Spinal cord (tissue), 10 donors: ENCODE measurements around the gene RTBDN. TPM values are rescaled to one million over a fixed set of nuclear protein-coding genes. Genes with fewer than 3 reads are reported as not detected.

ENCODE experiments used
- DNase-seq, 6 donors: peaks; one replicate each; pipeline versions ENCODE4 v3.0.0 to v3.0.0-alpha.2; 2013 to 2015; ENCODE audit warnings: low spot score in 6 of 6, low read depth in 4 of 6
- H3K27ac ChIP-seq: one replicate; pipeline ENCODE4 v1.5.1; 2013; ENCODE audit warnings: low read depth, low read length, control low read depth
- H3K27me3 ChIP-seq: one replicate; pipeline ENCODE4 v1.6.1; 2013; ENCODE audit warnings: low read length; ENCODE audit not compliant: control insufficient read depth, insufficient read depth
- H3K36me3 ChIP-seq: one replicate; pipeline ENCODE4 v1.6.1; 2013; ENCODE audit warnings: low read length; ENCODE audit not compliant: control insufficient read depth, insufficient read depth
- H3K4me1 ChIP-seq: one replicate; pipeline ENCODE4 v1.6.1; 2013; ENCODE audit warnings: low read length; ENCODE audit not compliant: control insufficient read depth, insufficient read depth
- H3K4me3 ChIP-seq: one replicate; pipeline ENCODE4 v1.5.1; 2013; ENCODE audit warnings: low read depth, low read length, control low read depth
- H3K9me3 ChIP-seq: one replicate; pipeline ENCODE4 v1.6.1; 2013; ENCODE audit warnings: low read length; ENCODE audit not compliant: control insufficient read depth, insufficient read depth
- WGBS: methylation state at CpG from one replicate; pipeline ENCODE4 v1.1.5; 2013; ENCODE audit warnings: missing lambda C conversion rate; ENCODE audit not compliant: insufficient coverage; 5-methylcytosine and 5-hydroxymethylcytosine counted together
- long read RNA-seq, 4 donors: transcript quantifications; one replicate each; lab custom pipeline, GENCODE V29; 2026
- polyA plus RNA-seq, 2 donors: library from polyadenylated mRNA; unstranded; fragments of 120-200 nt; gene quantifications; one replicate each; pipeline ENCODE4 v1.2.1, GENCODE V29; 2013; ENCODE audit not compliant: insufficient read length in 2 of 2
- total RNA-seq, 2 donors: library from RNA; depleted of rRNA in 1 of 2; stranded (reverse); fragments of 120-200 nt in 1 of 2; fragments of >200 nt in 1 of 2; gene quantifications; one replicate each; pipeline versions ENCODE4 v1.2.3 to v1.2.4, GENCODE V29; 2013 to 2014
- donor health status: healthy.

RTBDN gene
- 1 to 10 TPM; 1.1 to 1.8 TPM for total RNA-seq
- polyA plus RNA-seq, result 1 to 10 TPM; 5.8 to 6.8 TPM
- long read RNA-seq, donor 1, result 0 reads
- long read RNA-seq, donor 2, result 0 reads
- long read RNA-seq, donor 3, result 0 reads
- long read RNA-seq, donor 4, result 0 reads

- peak in 2 of 6 donors; percentile 45 to 63 for DNase-seq
- WGBS, result 5% methylated on average over 20 of the region's 20 CpGs
Observed at GRCh38 chr19:12834566-12834943, at the start of gene RTBDN. RTBDN (minus strand) TSS chr19:12834579; CDS start chr19:12829979, 4,600 bp downstream.

DNA sequence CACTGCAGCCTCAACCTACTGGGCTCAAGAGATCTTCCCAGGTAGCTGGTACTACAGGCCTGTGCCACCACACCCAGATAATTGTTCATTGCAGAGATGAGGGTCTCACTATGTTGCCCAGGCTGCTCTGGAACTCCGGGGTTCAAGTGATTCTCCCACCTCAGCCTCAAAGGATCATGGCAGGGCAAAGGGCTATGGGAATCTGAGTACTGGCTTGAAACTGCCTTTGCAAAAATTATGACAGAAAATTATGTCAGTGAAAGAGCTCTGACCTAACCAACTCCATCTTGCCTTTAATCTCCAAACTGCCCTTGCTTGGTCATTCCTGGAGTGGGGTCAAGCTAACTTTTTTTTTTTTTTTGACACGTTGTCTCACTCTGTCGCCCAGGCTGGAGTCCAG, 48.2 kb upstream of the RTBDN start:
- Histone ChIP-seq H3K4me1 (peaks cover 40% of the 10 kb centered on the region), H3K27ac (no peak overlapping the region), H3K9me3 (no peaks in the 10 kb centered on the region), H3K4me3 (no peak overlapping the region), H3K36me3 (peaks cover 8% of the 10 kb centered on the region), H3K27me3 (peaks cover 41% of the 10 kb centered on the region)
- no CpG with 5 or more reads among the region's 3 CpGs for WGBS
- DNase-seq, result no peak

More at GRCh38 chr19:12834566-12834943, at the start of gene RTBDN:
- peaks cover 72% of the 10 kb centered on the region for H3K27me3 ChIP-seq
- no peaks in the 10 kb centered on the region for H3K9me3 ChIP-seq
- no peak within 1 kb of the TSS for H3K27ac ChIP-seq
- peak within 1 kb of the TSS; percentile 32 for H3K4me3 ChIP-seq
- H3K36me3 ChIP-seq, result no peaks in the 10 kb centered on the region
- H3K4me1 ChIP-seq, result peaks cover 49% of the 10 kb centered on the region

- H3K4me1 ChIP-seq, result peaks cover 40% of the 10 kb centered on the region
- peaks cover 33% of the 10 kb centered on the region for H3K27me3 ChIP-seq
- H3K36me3 ChIP-seq, result peaks cover 9% of the 10 kb centered on the region
- peak in 5 of 6 donors; percentile 61 to 95 (median 73) for DNase-seq
- H3K27ac ChIP-seq, result peak within 1 kb of the TSS; percentile 96
- 0% methylated on average over 36 of the region's 38 CpGs for WGBS
- peak within 1 kb of the TSS; percentile 90 for H3K4me3 ChIP-seq
- no peaks in the 10 kb centered on the region for H3K9me3 ChIP-seq
Observed at GRCh38 chr19:12881172-12881808, 46.9 kb upstream of the RTBDN start, which contains the start of gene DNASE2. DNASE2 (minus strand) TSS chr19:12881449; CDS start chr19:12881375, 74 bp downstream.

DNA sequence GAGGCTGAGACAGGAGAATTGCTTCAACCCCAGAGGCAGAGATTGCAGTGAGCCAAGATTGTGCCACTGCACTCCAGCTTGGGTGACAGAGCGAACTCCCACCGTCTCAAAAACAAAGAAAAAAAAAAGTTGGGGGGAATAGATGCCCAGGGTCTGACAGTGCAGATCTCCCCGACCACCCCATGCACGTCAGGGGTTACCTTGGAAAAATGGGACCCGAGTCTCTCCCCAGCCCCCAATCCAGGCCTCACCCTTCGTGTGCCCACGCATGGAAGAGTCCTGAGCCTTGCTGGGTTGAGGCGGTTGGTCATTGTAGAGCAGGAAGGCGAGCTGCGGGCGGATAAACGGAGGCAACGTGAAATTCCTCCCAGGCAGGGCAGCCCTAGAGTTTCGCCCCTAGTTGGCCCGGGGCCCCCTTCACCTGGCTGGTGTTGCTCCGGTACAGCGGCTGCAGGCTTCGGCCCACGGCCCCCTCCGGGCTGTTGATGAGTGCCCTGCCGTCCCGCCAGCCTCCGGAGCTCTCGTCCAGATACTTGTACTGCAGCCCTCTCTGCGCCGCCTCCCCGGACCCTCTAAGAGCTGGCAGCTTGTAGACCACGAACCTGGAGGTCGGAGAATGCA, 46.3 kb upstream of the RTBDN start:
- Histone ChIP-seq H3K36me3 (peaks cover 16% of the 10 kb centered on the region), H3K27ac (peak overlapping the region; percentile 96)

DNA sequence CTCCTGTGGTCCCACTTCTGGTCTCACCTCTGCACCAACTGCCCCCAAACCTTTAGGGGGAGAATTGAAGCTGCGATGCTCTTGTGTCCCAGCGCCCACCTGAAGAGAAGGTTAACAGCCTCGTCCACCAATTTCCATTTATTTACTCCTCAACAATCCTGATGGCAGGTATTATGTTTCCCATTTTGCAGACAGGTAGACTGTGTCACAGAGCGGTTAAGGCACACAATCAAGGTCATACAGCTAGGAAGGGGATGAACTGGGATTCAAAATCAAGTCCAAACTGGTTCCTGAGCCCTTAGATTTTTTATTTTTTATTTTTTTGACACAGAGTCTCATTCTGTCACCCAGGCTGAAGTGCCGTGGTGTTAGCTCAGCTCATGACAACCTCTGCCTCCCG, 40.7 kb upstream of the RTBDN start:
- peaks cover 65% of the 10 kb centered on the region for H3K36me3 ChIP-seq
- WGBS, result 91% methylated on average over 5 of the region's 6 CpGs
- H3K4me1 ChIP-seq, result peaks cover 7% of the 10 kb centered on the region
- no peak overlapping the region for H3K4me3 ChIP-seq
- H3K9me3 ChIP-seq, result no peaks in the 10 kb centered on the region
- no peak for DNase-seq
- no peak overlapping the region for H3K27ac ChIP-seq
- H3K27me3 ChIP-seq, result no peaks in the 10 kb centered on the region

More for the DNA sequence above, 46.3 kb upstream of the RTBDN start:
- peaks cover 27% of the 10 kb centered on the region for H3K27me3 ChIP-seq
- DNase-seq, result peak in 2 of 6 donors; percentile 71 to 74
- 8% methylated on average over 29 of the region's 29 CpGs for WGBS
- H3K9me3 ChIP-seq, result no peaks in the 10 kb centered on the region
- H3K4me1 ChIP-seq, result peaks cover 34% of the 10 kb centered on the region
- peak overlapping the region; percentile 90 for H3K4me3 ChIP-seq

DNA sequence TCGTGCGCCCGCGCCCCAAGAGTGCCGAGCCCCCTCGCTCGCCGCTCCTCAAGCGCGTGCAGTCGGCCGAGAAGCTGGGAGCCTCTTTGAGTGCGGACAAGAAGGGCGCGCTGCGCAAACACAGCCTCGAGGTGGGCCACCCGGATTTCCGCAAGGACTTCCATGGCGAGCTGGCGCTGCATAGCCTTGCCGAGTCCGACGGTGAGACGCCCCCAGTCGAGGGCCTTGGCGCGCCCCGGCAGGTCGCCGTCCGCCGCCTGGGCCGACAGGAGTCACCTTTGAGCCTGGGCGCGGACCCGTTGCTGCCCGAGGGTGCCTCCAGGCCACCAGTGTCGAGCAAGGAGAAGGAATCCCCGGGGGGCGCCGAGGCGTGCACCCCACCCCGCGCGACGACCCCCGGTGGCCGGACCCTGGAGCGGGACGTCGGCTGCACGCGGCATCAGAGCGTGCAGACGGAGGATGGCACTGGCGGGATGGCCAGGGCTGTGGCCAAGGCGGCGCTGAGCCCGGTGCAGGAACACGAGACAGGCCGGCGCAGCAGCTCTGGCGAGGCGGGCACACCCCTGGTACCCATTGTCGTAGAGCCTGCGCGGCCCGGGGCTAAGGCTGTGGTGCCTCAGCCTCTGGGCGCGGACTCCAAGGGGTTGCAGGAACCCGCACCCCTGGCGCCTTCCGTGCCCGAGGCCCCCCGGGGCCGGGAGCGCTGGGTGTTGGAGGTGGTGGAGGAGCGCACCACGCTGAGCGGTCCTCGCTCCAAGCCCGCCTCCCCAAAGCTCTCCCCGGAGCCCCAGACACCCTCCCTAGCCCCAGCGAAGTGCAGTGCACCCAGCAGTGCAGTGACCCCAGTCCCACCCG, 39.7 kb upstream of the RTBDN start:
- Histone ChIP-seq H3K27ac (no peak overlapping the region), H3K36me3 (peaks cover 73% of the 10 kb centered on the region), H3K9me3 (no peaks in the 10 kb centered on the region), H3K27me3 (no peaks in the 10 kb centered on the region), H3K4me1 (peaks cover 6% of the 10 kb centered on the region), H3K4me3 (no peak overlapping the region)
- no peak for DNase-seq
- WGBS, result 89% methylated on average over 76 of the region's 86 CpGs

DNA sequence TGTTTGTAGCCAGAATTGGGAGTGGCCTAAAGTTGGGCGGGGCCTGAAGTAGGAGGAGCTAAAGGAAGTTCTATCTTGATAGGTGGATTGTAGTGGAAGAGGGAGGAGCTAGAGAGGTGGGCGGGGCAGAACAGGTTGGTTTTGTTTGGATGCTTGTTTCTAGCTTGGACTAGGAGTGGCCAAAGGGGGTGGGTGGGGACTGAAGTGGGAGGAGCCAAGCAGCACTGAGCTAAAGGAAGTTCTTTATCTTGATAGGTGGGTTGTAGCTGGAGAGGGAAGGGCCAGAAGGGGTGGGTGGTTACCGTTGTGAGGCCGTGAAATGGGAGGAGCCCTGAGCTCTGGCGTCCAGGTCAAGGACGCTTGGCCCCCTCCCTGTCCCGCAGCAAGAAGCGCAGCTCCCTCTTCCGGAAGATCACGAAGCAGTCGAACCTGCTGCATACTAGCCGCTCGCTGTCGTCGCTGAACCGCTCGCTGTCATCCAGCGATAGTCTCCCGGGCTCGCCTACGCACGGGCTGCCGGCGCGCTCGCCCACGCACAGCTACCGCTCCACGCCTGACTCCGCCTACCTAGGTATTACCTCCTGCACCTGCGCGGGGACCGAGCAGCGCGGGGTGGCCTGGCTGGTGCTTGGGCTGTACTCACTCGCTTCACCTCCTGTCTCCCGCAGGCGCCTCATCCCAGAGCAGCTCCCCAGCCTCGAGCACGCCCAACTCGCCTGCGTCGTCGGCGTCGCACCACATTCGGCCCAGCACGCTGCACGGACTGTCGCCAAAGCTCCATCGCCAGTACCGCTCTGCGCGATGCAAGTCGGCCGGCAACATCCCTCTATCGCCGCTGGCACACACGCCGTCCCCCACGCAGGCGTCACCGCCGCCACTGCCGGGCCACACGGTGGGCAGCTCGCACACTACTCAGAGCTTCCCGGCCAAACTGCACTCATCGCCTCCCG, 38.8 kb upstream of the RTBDN start:
- H3K9me3 ChIP-seq, result no peaks in the 10 kb centered on the region
- DNase-seq, result peak in 2 of 6 donors; percentile 22 to 60
- H3K27me3 ChIP-seq, result no peaks in the 10 kb centered on the region
- H3K4me1 ChIP-seq, result peaks cover 6% of the 10 kb centered on the region
- 63% methylated on average over 69 of the region's 70 CpGs for whole genome bisulfite sequencing
- no peak overlapping the region for H3K4me3 ChIP-seq
- H3K36me3 ChIP-seq, result peaks cover 77% of the 10 kb centered on the region
- H3K27ac ChIP-seq, result no peak overlapping the region

DNA sequence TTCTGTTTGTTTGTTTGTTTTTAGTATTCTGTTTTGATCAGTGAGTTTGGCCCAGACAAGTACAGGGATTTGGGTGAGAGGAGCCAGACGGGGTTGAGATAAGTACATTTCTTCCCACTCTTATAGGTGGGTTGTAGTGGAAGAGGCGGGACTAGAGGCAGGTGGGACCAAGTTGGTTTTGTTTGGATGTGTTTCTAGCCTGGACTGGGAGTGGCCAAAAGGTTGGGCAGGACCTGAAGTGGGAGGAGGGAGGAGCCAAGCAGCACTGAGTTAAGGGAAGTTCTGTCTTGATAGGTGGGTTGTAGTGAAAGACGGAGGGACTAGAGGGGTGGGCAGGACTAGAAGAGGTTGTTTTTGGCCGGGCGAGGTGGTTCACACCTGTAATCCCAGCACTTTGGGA, 37.9 kb upstream of the RTBDN start:
- Histone ChIP-seq H3K27ac (no peak overlapping the region), H3K36me3 (peaks cover 86% of the 10 kb centered on the region), H3K9me3 (no peaks in the 10 kb centered on the region), H3K4me3 (no peak overlapping the region), H3K4me1 (peaks cover 11% of the 10 kb centered on the region), H3K27me3 (no peaks in the 10 kb centered on the region)
- DNase-seq, result no peak
- 90% methylated on average over 2 of the region's 5 CpGs for whole genome bisulfite sequencing
